Inferior parietal cortex (tissue), 1 donor: ENCODE measurements around the gene ELP2.
"Not testable (repeated sequence)": the region's sequence is repeated elsewhere in the genome, so short reads cannot be mapped to it uniquely, and the experiment has no call there.

Experiments used
- DNase-seq: peaks from one replicate; pipeline ENCODE4 v3.0.0-alpha.2; 2016; ENCODE audit errors: extremely low spot score

ELP2 gene

DNA sequence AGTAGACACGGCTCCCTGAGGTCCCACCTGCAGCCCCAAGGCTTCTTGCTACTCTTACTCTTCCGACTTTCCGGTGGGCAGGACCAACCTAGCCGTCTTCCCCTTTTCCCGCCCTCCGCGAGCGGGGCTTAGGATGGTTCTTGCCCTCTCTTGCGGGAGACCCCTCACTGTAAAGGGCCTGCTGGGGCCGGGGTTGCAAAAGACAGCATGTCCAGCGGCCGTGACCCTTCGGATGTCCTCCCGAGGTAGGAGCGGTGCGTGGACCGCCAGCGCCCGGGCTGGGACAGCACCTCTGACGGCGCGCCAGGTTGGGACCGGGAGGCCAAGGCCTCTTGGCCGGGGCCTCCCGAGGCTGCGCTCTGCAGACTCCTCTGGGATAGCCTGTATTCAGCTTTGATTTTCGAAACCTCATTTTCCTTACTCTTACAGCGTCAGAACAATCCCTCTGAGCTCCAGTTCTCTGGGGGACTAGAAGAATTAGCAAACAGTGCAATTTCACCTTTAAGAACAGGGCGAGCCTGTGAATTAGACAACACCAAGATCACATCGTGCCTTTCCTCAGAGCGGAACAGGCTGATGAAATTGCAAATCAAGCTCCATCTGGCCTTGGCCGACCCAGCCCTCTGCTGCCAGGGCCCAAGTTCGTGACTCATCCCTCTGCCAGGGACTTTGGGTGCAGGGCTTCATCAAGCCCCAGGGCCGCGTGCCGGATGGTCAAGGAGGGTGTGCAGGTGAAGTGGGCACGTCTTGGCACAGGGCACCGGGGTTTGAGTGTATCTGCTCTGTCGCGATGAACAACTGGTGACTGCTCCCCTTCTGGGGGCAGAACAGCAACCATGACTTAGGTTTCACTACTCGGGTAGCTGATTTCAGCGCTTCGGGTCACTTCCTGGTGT, 58.4 kb downstream of the ELP2 start:
- DNase-seq = no peak

DNA sequence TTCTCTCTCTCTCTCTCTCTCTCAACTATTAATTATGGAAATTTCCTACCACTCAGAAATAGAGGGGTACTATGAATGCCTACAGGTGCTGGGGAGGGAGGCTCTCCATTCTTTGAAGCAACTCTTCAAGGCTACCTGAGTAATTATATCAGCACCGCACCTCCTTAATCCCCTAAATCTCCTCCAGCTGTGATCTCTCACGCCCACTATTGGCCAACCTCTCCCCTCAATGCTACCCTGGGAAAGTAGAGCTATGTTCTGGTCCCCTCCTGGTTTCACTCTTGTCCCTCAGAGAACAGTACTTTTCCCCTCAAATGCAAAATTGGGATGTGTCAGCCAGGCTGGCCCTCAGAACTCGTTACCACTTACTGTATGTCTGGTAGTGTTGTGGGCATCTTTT, 59.2 kb downstream of the ELP2 start:
- no peak for DNase-seq

DNA sequence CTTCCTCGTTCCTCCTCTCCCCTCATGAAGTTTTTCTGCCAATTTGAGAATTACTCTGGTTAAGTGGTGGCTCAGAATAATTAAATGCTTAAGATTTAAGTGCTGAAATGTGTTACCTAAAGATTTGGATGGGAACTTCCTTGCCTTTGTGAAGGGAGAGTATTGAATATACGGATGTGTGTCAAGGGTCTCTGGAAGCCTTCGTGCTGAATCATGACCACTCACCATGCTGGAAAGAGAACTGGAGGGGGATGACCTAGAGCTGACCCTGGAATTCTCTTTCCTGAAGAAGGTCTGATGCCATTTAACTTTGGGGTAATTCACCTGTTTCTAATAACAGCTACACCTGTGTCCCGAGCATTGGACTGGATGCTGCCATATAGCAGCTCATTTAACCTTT, 59.8 kb downstream of the ELP2 start:
- no peak for DNase-seq

DNA sequence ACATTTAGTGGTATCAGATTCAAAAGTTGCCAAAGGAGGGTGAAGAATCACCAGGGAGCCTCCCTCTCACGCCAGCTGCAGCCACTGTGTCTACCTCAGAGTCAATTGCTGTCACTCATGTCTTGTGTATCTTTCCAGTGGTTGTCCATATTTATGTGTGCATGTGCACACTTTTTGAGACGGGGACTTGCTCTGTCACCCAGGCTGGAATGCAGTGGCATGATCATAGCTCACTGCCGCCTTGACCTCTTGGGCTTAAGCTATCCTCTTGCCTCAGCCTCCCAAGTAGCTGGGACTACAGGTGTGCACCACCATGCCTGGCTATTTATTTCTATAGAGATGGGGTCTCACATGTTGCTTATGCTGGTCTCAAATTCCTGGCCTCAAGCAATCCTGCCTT, 61.6 kb downstream of the ELP2 start:
- DNase-seq = no peak

GRCh38 chr18:36191711-36192110, 62.0 kb downstream of the ELP2 start:
- no peak for DNase-seq

GRCh38 chr18:36194600-36195315, 65.1 kb downstream of the ELP2 start:
- DNase-seq = no peak

DNA sequence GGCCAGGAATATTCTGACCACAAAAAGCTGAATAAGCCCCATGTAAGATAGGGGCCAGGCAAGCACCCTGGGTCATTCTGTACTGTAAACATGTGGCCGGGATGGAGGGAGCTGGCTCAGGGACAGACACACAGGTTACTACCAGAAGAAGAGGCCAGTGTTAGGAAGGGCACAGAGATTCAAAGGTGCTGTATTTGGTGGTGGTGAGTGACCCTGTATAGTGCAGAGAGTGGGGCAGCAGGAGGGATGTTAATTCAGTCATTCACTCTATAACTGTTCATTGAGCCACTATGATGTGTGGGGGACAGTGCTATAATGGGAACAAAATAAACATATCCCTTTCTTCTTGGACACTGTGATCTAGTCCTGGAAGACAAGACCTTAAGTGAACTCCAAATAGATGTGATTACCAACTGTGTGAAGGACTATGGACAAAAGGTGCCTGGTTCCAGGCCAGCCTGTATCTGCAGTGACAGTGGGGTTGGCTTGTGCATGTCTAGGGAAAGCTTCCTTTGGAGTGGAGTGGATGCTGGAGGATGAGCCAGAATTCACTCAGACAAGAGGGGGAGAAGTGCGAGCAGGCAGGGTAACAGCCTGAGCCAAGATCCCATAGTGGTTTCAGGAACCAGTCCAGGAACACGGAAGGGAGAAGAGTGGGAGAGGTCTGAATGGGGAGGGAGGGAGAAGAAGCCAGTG, 65.9 kb downstream of the ELP2 start:
- DNase-seq = no peak

DNA sequence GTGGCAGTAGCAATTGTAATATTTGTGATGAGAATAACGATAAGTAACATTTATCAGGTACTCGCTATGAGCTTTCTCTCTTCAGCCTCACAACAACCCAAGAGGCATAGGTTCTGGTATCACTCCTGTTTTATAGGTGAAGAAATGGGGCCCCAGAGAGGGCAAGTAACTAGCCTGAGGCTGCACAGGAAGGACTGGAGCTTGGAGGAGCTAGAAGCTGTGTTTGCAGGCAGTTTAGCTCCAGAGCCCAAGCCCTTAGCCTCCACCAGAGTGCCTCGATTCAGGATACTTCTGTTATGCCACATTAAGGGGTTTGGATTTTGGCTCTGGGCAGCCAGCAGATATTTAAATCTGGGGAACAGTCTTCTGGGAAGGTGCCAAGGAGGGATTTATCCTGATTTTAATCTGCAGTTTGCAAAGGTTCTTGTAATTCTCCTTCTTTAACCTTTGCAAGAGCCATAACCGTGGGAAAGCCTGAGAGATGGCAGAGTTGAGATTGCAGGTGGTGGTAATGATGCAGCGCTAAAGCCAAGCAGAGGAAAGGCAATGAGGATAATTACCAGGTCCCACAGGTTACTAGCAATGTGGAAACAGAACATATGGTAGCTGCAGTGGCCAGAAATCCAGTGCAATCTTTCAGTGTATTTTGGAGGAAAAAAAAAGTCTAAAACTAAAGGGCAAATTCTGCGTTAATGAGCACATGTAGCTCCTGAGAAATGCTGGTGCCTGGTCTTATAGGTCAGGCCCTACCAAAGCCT, 66.7 kb downstream of the ELP2 start:
- DNase-seq = no peak

DNA sequence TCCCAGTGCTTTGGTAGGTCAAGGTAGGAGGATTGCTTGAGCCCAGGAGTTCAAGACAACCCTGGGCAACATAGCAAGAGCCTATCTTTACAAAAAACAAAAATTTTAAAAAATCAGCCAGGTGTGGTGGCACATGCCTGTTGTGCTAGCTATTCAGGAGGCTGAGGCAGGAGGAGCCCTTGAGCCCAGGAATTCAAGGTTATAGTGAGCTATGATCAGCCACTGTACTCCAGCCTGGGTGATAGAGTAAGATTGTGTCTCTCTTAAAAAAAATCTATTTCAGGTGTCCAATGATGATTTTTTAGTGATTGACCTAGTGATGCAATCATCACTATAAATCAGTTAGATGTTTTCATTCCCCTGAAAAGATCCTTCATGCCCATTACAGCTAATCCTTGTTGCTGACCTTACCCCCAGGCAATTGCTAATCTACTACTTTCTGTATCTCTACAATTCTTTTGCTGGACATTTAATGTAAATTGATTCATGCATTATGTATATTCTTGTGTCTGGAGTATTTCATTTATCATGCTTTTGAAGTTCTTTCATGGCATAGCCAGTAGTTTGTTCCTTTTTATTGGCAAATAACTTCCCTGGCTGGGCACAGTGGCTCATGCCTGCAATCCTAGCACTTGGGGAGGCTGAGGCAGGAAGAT, 67.9 kb downstream of the ELP2 start:
- no peak for DNase-seq

DNA sequence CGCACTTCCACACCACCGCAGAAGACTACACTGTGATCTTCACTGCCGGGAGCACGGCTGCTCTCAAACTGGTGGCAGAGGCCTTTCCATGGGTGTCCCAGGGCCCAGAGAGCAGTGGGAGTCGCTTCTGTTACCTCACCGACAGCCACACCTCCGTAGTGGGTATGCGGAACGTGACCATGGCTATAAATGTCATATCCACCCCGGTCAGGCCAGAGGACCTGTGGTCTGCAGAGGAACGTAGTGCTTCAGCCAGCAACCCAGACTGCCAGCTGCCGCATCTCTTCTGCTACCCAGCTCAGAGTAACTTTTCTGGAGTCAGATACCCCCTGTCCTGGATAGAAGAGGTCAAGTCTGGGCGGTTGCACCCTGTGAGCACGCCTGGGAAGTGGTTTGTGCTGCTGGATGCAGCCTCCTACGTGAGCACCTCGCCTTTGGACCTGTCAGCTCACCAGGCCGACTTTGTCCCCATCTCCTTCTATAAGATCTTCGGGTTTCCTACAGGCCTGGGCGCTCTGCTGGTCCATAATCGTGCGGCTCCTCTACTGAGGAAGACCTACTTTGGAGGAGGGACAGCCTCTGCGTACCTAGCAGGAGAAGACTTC, 70.1 kb downstream of the ELP2 start:
- no peak for DNase-seq

- DNase-seq = no peak
Observed at GRCh38 chr18:36200354-36200771, 70.7 kb downstream of the ELP2 start.

- DNase-seq = no peak
Observed at GRCh38 chr18:36201765-36202164, 72.1 kb downstream of the ELP2 start.

GRCh38 chr18:36203360-36203895, 73.7 kb downstream of the ELP2 start:
- no peak for DNase-seq

DNA sequence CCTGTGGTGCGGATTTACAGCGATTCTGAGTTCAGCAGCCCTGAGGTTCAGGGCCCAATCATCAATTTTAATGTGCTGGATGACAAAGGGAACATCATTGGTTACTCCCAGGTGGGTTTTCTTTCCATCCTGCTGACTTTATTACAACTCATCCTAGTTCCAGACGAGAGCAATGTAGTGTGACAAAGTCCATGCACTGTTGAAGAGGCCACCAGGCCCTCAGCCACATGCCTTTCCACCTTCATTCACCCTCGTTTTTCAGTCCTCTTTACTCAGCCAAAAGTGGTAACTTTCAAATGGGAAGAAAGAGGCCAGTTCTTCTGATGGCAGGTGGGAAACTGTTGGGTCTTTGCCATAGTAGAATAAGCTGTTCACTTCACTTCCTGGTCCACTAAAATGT, 75.5 kb downstream of the ELP2 start:
- no peak for DNase-seq

DNA sequence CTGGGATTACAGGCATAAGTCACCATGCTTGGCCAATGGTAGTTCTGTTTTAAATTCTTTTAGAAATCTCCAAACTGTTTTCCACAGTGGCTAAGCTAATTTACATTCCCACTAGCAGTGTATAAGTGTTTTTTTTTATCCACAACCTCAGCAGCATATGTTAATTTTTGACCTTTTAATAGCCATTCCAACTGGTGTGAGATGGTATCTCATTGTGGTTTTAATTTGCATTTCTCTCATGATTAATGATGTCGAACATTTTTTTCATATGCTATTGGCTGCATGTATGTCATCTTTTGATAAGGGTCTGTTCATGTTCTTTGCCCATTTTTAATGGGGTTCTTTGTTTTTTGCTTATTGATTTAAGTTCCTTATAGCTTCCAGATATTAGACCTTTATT, 77.6 kb downstream of the ELP2 start:
- DNase-seq = no peak

DNA sequence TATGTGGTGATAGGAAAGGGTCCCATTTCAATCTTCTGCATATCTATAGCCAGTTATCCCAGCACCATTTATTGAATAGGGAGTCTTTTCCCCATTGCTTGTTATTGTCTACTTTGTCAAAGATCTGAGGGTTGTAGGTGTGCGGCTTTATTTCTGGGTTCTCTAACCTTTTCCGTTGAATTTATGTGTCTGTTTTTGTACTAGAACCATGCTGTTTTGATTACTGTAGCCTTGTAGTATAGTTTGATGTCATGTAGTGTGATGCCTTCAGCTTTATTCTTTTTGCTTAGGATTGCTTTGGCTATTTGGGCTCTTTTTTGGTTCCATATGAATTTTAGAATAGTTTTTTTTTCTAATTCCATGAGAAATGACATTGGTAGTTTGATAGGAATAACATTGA, 78.3 kb downstream of the ELP2 start:
- DNase-seq = not testable (repeated sequence)

DNA sequence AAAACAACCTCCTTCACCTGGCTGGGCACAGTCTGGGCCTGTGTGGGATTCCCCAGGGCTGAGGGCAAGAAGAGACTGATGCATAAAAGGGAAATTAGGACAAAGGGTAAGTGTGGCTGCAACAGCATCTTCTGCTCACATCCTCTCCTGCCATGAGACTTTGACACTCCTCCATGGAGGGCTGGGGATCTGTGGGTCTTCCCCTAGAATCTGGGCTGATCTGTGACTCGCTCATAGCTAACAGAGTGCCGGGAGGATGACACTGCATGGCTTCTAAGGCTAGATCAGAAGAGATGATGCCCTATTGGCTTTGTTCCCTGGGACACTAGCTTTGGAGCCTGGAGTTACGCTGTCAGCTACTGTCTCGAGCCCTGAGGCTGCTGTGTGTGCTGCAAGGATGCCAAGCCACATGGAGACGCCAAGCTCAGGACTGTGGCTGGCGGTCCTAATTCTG, 81.9 kb downstream of the ELP2 start:
- no peak for DNase-seq

DNA sequence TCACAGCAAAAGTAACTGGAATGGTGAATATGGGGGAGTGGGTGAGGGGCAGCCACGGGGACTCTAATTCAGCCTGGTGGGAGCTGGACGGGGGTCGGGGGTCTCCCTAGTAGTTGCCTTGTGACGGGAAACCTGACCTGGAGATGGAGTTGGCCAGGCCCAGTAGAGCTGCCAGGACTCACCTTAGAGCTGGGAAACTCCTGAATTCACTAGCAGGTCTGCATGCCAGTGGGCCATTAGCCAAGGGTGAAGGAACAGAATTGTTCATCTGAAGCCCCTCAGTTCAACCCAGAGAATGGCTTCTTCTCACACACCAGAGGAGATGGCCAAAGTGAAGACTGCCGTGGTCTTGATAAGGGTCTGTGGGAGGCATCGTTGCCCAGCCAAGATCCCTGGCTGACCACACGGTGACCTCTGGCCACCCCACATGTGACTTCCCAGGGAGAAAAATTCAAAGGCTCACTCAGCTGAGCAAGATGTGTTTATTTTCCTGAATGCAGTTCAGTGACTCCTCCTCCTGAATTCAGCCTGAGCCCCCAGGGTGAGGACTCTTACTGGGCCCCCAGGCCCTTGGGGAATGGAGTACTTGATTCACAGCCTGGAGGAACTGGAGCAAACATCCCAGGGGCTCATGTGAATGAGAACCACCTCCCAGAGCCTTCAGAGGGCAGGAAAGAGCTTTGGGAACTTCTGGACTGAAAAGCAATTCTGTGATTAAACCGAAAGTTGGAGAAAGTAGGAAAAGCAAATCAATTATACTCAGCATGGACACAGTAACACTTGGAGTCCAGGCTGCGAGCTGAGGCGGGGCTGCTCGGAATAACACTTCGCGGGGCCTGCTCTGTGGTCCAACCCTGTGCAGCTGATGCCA, 82.8 kb downstream of the ELP2 start:
- no peak for DNase-seq

DNA sequence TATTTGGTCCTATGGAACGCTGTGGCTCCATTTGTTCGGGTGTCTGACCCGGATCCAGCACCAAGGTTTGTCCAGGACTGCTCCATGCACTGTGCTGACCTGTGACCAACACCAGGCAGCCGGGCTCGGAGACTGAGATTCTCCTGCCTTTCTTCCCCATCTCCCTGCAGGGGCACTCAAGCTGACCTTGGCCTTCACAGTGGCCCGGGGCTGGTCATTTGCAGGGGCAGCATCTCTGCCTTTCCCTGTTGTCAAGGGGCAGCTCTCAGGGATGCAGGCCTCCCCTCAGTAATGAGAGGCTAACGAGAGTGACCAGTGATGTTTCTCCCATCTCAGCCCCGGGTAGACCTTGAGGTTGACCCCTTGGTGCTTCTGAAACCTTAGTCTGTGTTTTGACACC, 85.1 kb downstream of the ELP2 start:
- no peak for DNase-seq

DNA sequence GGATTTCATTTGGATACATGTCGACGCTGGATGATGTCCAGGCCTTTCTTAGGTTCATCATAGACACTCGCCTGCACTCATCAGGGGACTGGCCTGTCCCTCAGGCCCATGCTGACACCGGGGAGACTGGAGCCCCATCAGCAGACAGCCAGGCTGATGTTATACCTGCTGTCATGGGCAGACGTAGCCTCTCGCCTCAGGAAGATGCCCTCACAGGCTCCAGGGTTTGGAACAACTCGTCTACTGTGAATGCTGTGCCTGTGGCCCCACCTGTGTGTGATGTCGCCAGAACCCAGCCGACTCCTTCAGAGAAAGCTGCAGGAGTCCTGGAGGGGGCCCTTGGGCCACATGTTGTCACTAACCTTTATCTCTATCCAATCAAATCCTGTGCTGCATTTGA, 85.9 kb downstream of the ELP2 start:
- DNase-seq = no peak
